T-cell (primary cell): ENCODE data around the gene ZNF821. TPM values are rescaled to one million over a fixed set of nuclear protein-coding genes. Genes with fewer than 3 reads are reported as not detected.

Experiments
- ATAC-seq, 4 experiments: fragments of 200-7000 bp in 3 of 4; fragments of 150-1000 bp in 1 of 4; cut with Tn5 transposase; replicated peaks in 1 of 4; 1 replicate in 3 of 4; 2 replicates in 1 of 4; pipeline ENCODE4 v1.10.0; 2021; ENCODE audit warnings: moderate library complexity in 3 of 4, mild to moderate bottlenecking in 2 of 4, moderate number of reproducible peaks in 1 of 4
- CTCF ChIA-PET, 2 donors: fragments of 300-600 bp; sonication (Branson Sonifier 250); formaldehyde crosslinking; loops; one replicate each; lab custom pipeline; 2022; ENCODE audit warnings: antibody characterized with exemption in 2 of 2; lab: Charles Lee
- POLR2A ChIA-PET, 2 donors: fragments of 300-600 bp; sonication (Branson Sonifier 250); formaldehyde crosslinking; loops; one replicate each; lab custom pipeline; 2022; ENCODE audit warnings: antibody characterized with exemption in 2 of 2; lab: Charles Lee
- DNase-seq, 35 experiments: peaks; one replicate each; pipeline versions ENCODE4 v3.0.0 to v3.0.0-alpha.2; 2013 to 2023
- H3K27ac ChIP-seq: one replicate; pipeline ENCODE4 v1.5.1; 2013; ENCODE audit warnings: low read length
- H3K27me3 ChIP-seq, 2 experiments: replicated peaks in 1 of 2; 1 replicate in 1 of 2; 2 replicates in 1 of 2; pipeline versions ENCODE4 v1.6.1 to v1.7.0; 2013; ENCODE audit warnings: low read length in 1 of 2, mixed read lengths in 1 of 2; ENCODE audit not compliant: control insufficient read depth in 2 of 2, insufficient read depth in 2 of 2; ENCODE audit errors: extremely low read depth in 1 of 2
- H3K36me3 ChIP-seq, 2 donors: 1 replicate in 1 of 2; 2 replicates in 1 of 2; pipeline versions ENCODE4 v1.6.1 to v1.7.0; 2013; ENCODE audit warnings: low read length in 1 of 2; ENCODE audit not compliant: control insufficient read depth in 2 of 2, insufficient read depth in 1 of 2; ENCODE audit errors: extremely low read depth in 1 of 2
- H3K4me1 ChIP-seq, 2 experiments: 1 replicate in 1 of 2; 2 replicates in 1 of 2; pipeline versions ENCODE4 v1.6.1 to v1.7.0; 2013; ENCODE audit warnings: low read length in 2 of 2, mixed read lengths in 1 of 2; ENCODE audit not compliant: insufficient read depth in 2 of 2, control insufficient read depth in 1 of 2; ENCODE audit errors: extremely low read depth in 1 of 2
- H3K4me3 ChIP-seq, 2 donors: 1 replicate in 1 of 2; 2 replicates in 1 of 2; pipeline versions ENCODE4 v1.5.1 to v1.7.0; 2013; ENCODE audit warnings: mild to moderate bottlenecking in 2 of 2, low read length in 1 of 2, moderate library complexity in 1 of 2; ENCODE audit not compliant: control insufficient read depth in 1 of 2; ENCODE audit errors: extremely low read depth in 1 of 2
- H3K9me3 ChIP-seq: 2 replicates; pipeline ENCODE4 v1.7.0; 2013
- H3K27ac Mint-ChIP-seq, 2 donors: one replicate each; pipeline ENCODE4 v1.8.0; 2020 to 2021; ENCODE audit warnings: mild to moderate bottlenecking in 2 of 2, mixed read lengths in 2 of 2
- H3K27me3 Mint-ChIP-seq, 2 donors: one replicate each; pipeline ENCODE4 v1.8.0; 2021 to 2022; ENCODE audit warnings: mixed read lengths in 2 of 2
- H3K36me3 Mint-ChIP-seq: one replicate; pipeline ENCODE4 v1.8.0; 2021; ENCODE audit warnings: mixed read lengths
- H3K4me1 Mint-ChIP-seq, 3 donors: one replicate each; pipeline ENCODE4 v1.8.0; 2020 to 2022; ENCODE audit warnings: mixed read lengths in 3 of 3, mild to moderate bottlenecking in 1 of 3
- H3K4me3 Mint-ChIP-seq, 3 donors: one replicate each; pipeline ENCODE4 v1.8.0; 2020 to 2022; ENCODE audit warnings: mild to moderate bottlenecking in 3 of 3, mixed read lengths in 3 of 3, moderate library complexity in 3 of 3
- H3K9me3 Mint-ChIP-seq, 3 donors: one replicate each; pipeline ENCODE4 v1.8.0; 2020 to 2022; ENCODE audit warnings: mixed read lengths in 3 of 3
- WGBS: methylation state at CpG from one replicate; pipeline ENCODE4 v1.1.5; 2013; ENCODE audit warnings: missing lambda C conversion rate; ENCODE audit not compliant: insufficient coverage; 5-methylcytosine and 5-hydroxymethylcytosine counted together
- total RNA-seq, 35 experiments: library from RNA in 6 of 35; stranded (reverse) in 6 of 35; fragments of 120-200 nt in 1 of 35; gene quantifications; one replicate each; pipeline versions ENCODE4 v1.2.1 to v1.2.4 and lab custom pipeline; 2013 to 2026

The ZNF821 gene, protein sequence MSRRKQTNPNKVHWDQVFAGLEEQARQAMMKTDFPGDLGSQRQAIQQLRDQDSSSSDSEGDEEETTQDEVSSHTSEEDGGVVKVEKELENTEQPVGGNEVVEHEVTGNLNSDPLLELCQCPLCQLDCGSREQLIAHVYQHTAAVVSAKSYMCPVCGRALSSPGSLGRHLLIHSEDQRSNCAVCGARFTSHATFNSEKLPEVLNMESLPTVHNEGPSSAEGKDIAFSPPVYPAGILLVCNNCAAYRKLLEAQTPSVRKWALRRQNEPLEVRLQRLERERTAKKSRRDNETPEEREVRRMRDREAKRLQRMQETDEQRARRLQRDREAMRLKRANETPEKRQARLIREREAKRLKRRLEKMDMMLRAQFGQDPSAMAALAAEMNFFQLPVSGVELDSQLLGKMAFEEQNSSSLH
- total RNA-seq, result 10 to 100 TPM in 2 of 5 donors, 1 to 10 TPM in 3; 8.0 to 17.9 (median 9.3) TPM
- 8.4 TPM for total RNA-seq (2013)
- 2.0 to 14.4 (median 6.4) reads per million in 29 experiments for total RNA-seq (lab: John Stamatoyannopoulos, UW)

DNA sequence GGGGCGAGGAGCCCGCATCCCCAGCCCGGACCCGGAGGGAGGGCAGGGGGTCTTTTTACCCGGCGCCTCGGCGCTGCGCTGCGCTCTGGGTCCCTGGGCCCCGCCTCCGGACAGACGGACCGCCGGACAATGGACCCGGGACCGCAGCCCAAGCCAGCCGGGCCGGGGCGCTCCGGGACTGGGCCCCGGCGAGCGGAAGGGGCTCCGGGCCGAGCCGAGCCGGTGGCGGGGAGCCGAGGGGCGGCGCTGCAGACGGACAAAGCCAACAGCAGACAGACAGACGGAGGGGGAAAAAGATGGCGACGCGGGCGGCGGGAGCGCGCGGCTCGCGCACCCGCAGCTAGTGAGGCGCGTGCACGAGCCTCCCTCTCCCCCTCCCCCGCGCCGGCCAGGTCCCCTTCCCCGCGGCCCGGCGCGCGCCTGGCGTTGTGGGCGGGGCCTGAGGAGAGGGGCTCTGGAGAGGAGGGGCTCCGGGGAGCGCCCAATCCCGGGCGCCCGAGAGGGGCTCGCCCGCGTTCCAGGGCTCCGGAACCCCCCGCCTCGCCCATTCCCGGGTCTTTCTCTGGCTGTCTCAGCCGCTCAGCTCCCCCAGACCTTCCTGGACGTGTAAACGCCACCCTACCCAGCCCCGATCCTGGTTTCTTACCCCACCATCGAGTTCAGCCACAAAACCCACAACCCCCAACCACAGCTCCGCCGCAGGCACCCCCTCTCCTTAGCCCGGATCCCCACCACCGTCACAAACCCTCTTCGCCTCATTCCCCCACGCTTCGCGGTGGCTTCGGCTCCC lies at the start of gene ZNF821:
Gene ZNF821 (minus strand): TSS at position 334 of the 790 bp plus-strand sequence. CDS start 4,236 bp downstream, outside the sequence.
- H3K9me3 Mint-ChIP-seq, result no peaks in the 10 kb centered on the region
- peak within 1 kb of the TSS; percentile 91 to 94 for H3K27ac Mint-ChIP-seq
- POLR2A ChIA-PET, result interaction anchor here (0.5 to 1.7 kb wide), 8 partner anchors 10 to 108 kb away, joined by 3 to 8 read pairs (median 4); partner anchors contain the start of gene AP1G1 (in 1 of the 2)
- ATAC-seq (peak; percentile 41 to 57 (median 46)), DNase-seq (peak; percentile 32 to 86 (median 71))
- no peaks in the 10 kb centered on the region for H3K27me3 Mint-ChIP-seq
- Histone ChIP-seq H3K4me1 (peaks cover 25 to 42% of the 10 kb centered on the region in 2 experiments), H3K9me3 (no peaks in the 10 kb centered on the region), H3K4me3 (peak within 1 kb of the TSS; percentile 81 to 87), H3K36me3 (no peaks in the 10 kb centered on the region), H3K27ac (peak within 1 kb of the TSS; percentile 86), H3K27me3 (no peaks in the 10 kb centered on the region)
- peaks cover 10% of the 10 kb centered on the region for H3K36me3 Mint-ChIP-seq
- CTCF ChIA-PET, result interaction anchor here (0.5 to 3.3 kb wide), 11 partner anchors 8 to 130 kb away, joined by 3 to 19 read pairs (median 4); partner anchors contain the start of gene AP1G1 (in 1 of the 2)
- peak within 1 kb of the TSS; percentile 92 to 98 (median 93) for H3K4me3 Mint-ChIP-seq
- peaks cover 49 to 54% (median 51%) of the 10 kb centered on the region in 3 donors for H3K4me1 Mint-ChIP-seq
- 0% methylated on average over 52 of the region's 85 CpGs for WGBS

- H3K27me3 ChIP-seq, result no peaks in the 10 kb centered on the region
- H3K4me3 ChIP-seq, result no peak overlapping the region
- H3K27ac ChIP-seq, result no peak overlapping the region
- no peaks in the 10 kb centered on the region for H3K4me1 ChIP-seq
- POLR2A ChIA-PET, result no interaction called here
- H3K36me3 ChIP-seq, result peaks cover 9 to 30% of the 10 kb centered on the region in 2 donors
- CTCF ChIA-PET, result no interaction called here
- no peak overlapping the region for H3K27ac Mint-ChIP-seq
- peaks cover 4 to 21% (median 15%) of the 10 kb centered on the region in 3 donors for H3K4me1 Mint-ChIP-seq
- no peak overlapping the region for H3K4me3 Mint-ChIP-seq
- no peaks in the 10 kb centered on the region for H3K9me3 Mint-ChIP-seq
- ATAC-seq, result no peak
- no peak for DNase-seq
- no peaks in the 10 kb centered on the region for H3K9me3 ChIP-seq
- H3K36me3 Mint-ChIP-seq, result peaks cover 25% of the 10 kb centered on the region
- no peaks in the 10 kb centered on the region for H3K27me3 Mint-ChIP-seq
- 100% methylated on average over 1 of the region's 1 CpG for WGBS
Measured at GRCh38 chr16:71933017-71933416, 49.0 kb upstream of the ZNF821 start.

- H3K4me1 ChIP-seq, result no peaks in the 10 kb centered on the region
- peaks cover 12 to 45% of the 10 kb centered on the region in 2 donors for H3K36me3 ChIP-seq
- H3K9me3 ChIP-seq, result no peaks in the 10 kb centered on the region
- no peaks in the 10 kb centered on the region for H3K27me3 Mint-ChIP-seq
- ChIA-PET CTCF (interaction anchor here in 1 of 2 donors (0.9 kb wide), 1 partner anchor 30 kb away, joined by 7 read pairs; no protein-coding TSS in a partner anchor), POLR2A (interaction anchor here in 1 of 2 donors (0.6 kb wide), 1 partner anchor 82 kb away, joined by 3 read pairs; no protein-coding TSS in a partner anchor)
- peaks cover 0 to 24% (median 21%) of the 10 kb centered on the region in 3 donors for H3K4me1 Mint-ChIP-seq
- H3K36me3 Mint-ChIP-seq, result peaks cover 36% of the 10 kb centered on the region
- H3K27ac ChIP-seq, result no peak overlapping the region
- no peaks in the 10 kb centered on the region for H3K27me3 ChIP-seq
- H3K27ac Mint-ChIP-seq, result no peak overlapping the region
- ATAC-seq (no peak), DNase-seq (no peak)
- WGBS, result 100% methylated on average over 1 of the region's 6 CpGs
- H3K4me3 Mint-ChIP-seq, result no peak overlapping the region
- no peaks in the 10 kb centered on the region for H3K9me3 Mint-ChIP-seq
- no peak overlapping the region for H3K4me3 ChIP-seq
Measured at GRCh38 chr16:71931599-71931998, 47.6 kb upstream of the ZNF821 start.

DNA sequence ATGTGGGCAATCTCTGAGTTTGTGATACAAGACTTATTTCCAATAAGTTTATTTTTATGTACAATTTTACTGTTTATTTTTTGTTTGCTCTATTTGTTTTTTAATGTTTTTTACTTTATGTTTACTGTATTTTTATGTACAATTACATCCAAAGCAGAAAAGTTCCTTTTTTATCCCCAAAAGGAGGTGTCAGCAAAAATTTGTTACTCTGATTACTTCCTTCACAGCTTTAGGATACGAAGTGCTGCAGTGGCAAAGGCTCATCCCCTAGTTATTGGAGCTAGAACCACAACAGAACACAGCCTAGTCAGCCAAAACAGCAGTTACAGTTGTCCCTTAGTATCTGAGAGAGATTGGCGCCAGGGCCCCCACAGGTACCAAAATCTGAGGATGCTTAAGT lies 47.0 kb upstream of the ZNF821 start:
- Mint-ChIP-seq H3K4me3 (no peak overlapping the region), H3K36me3 (peaks cover 39% of the 10 kb centered on the region), H3K27ac (no peak overlapping the region), H3K4me1 (peaks cover 0 to 26% (median 23%) of the 10 kb centered on the region in 3 donors), H3K9me3 (no peaks in the 10 kb centered on the region), H3K27me3 (no peaks in the 10 kb centered on the region)
- ChIA-PET CTCF (interaction anchor here in 1 of 2 donors (0.9 kb wide), 1 partner anchor 30 kb away, joined by 7 read pairs; no protein-coding TSS in a partner anchor), POLR2A (interaction anchor here in 1 of 2 donors (0.6 kb wide), 1 partner anchor 83 kb away, joined by 3 read pairs; no protein-coding TSS in a partner anchor)
- 80% methylated on average over 1 of the region's 2 CpGs for WGBS
- Histone ChIP-seq H3K4me1 (no peaks in the 10 kb centered on the region), H3K27me3 (no peaks in the 10 kb centered on the region), H3K27ac (no peak overlapping the region), H3K9me3 (no peaks in the 10 kb centered on the region), H3K4me3 (no peak overlapping the region), H3K36me3 (peaks cover 13 to 49% of the 10 kb centered on the region in 2 donors)
- ATAC-seq, result no peak
- DNase-seq, result no peak

DNA sequence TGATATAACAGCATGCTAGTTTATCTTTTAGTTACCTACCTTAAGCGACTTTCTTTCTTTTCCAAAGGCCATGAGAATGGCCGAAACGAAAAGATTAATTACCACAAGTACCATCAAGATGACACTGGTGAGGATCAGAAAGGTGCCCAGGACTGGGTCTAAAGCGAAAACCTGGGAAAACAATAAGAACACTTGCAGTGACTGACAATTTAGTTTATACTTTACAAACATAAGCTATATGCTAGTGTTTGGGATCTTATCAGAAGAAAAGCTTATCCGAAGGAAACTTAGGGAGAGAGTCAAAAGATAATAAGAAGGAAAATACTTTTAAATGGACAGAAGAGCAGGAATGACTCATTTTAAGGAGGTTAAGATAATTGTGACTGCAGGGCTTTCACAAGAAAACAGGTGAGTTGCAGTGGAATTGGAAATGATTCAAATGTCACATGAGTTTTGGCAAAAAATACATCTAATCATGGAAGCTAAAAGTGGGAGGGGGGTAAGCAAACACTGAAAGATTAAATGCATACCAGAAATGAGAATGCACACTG lies 46.1 kb upstream of the ZNF821 start:
- peaks cover 43% of the 10 kb centered on the region for H3K36me3 Mint-ChIP-seq
- ATAC-seq (no peak), DNase-seq (no peak)
- no peaks in the 10 kb centered on the region for H3K27me3 ChIP-seq
- no peaks in the 10 kb centered on the region for H3K9me3 ChIP-seq
- H3K4me3 ChIP-seq, result no peak overlapping the region
- H3K27me3 Mint-ChIP-seq, result no peaks in the 10 kb centered on the region
- no peaks in the 10 kb centered on the region for H3K4me1 ChIP-seq
- WGBS, result no CpG with 5 or more reads among the region's 5 CpGs
- no peaks in the 10 kb centered on the region for H3K9me3 Mint-ChIP-seq
- H3K4me3 Mint-ChIP-seq, result no peak overlapping the region
- H3K27ac ChIP-seq, result no peak overlapping the region
- H3K27ac Mint-ChIP-seq, result peak overlapping the region in 1 of 2 donors; percentile 19
- H3K36me3 ChIP-seq, result peaks cover 13 to 56% of the 10 kb centered on the region in 2 donors
- ChIA-PET POLR2A (interaction anchor here in 1 of 2 donors (0.8 to 0.9 kb wide), 3 partner anchors 13 to 33 kb away, joined by 4 to 8 read pairs (median 4); no protein-coding TSS in a partner anchor), CTCF (interaction anchor here in 1 of 2 donors (0.6 kb wide), 1 partner anchor 86 kb away, joined by 4 read pairs; no protein-coding TSS in a partner anchor)
- peaks cover 0 to 24% (median 23%) of the 10 kb centered on the region in 3 donors for H3K4me1 Mint-ChIP-seq
